ENCODE results near the gene RNF187. TPM values are rescaled to one million over a fixed set of nuclear protein-coding genes. Genes with fewer than 3 reads are reported as not detected.

Gene RNF187
- total RNA-seq, 1 experiment from 2014 or later: 63.4 TPM

GRCh38 chr1:228477263-228477662 is 9.9 kb upstream of the RNF187 start:
- H4K8ac ChIP-seq (replicated peaks; ENCODE audit: insufficient read length, low read depth, low read length): no peak overlapping the region
- H3K9me3 ChIP-seq (ENCODE audit: control insufficient read depth, low read depth, low read length): no peaks in the 10 kb centered on the region
- no peaks in the 10 kb centered on the region for H3K79me2 ChIP-seq (ENCODE audit: insufficient read depth, low read length)
- WGBS (ENCODE audit: extremely low coverage, insufficient read length, low lambda C conversion rate): no CpG with 5 or more reads among the region's 4 CpGs
- H3K4me2 ChIP-seq (ENCODE audit: insufficient read depth, insufficient read length, low read length): no peak overlapping the region
- H4K5ac ChIP-seq (ENCODE audit: insufficient read length, low read depth, low read length): no peak overlapping the region
- H3K14ac ChIP-seq (ENCODE audit: insufficient read depth, low read length): no peak overlapping the region
- no peak overlapping the region for H2AFZ ChIP-seq (ENCODE audit: low read length)
- H3K27me3 Mint-ChIP-seq (ENCODE audit: low read depth): peaks cover 56% of the 10 kb centered on the region
- no peak overlapping the region for H3K4ac ChIP-seq (ENCODE audit: low read depth, low read length)
- no peak overlapping the region for H2BK20ac ChIP-seq (ENCODE audit: low read depth, low read length, poor library complexity, severe bottlenecking)
- 0 out of 7 replicates have a peak overlapping the region, but pooled peaks of 1 of the 3 experiments have one; percentile 24 for H3K27ac Mint-ChIP-seq
- no peak overlapping the region for H3K4me3 Mint-ChIP-seq
- peaks cover 7% of the 10 kb centered on the region; the same call in 1 of the 2 replicates for H3K4me1 ChIP-seq (ENCODE audit: insufficient read depth, low read length)
- no peak overlapping the region for H3K23ac ChIP-seq (ENCODE audit: insufficient read length, low read depth, low read length)
- TF ChIP-seq CTCF (conservative IDR thresholded peaks at IDR 0.05): no peak
- no peak overlapping the region for H4K91ac ChIP-seq (ENCODE audit: insufficient read length, low read depth, low read length)
- no peaks in the 10 kb centered on the region; a peak in 1 of 7 replicates for H3K36me3 Mint-ChIP-seq (ENCODE audit: insufficient read depth in 1 of 3, low read depth in 3 of 3)
- no peak overlapping the region for H3K9ac ChIP-seq (ENCODE audit: extremely low read depth, insufficient read length, low read length)
- no peak overlapping the region for H2AK5ac ChIP-seq (ENCODE audit: insufficient read length, low read length)
- no peak overlapping the region for H3K18ac ChIP-seq (ENCODE audit: insufficient read length, low read depth, low read length)
- H2BK5ac ChIP-seq (ENCODE audit: insufficient read length, low read length): no peak overlapping the region
- H2BK12ac ChIP-seq (ENCODE audit: insufficient read length, low read depth, low read length): no peak overlapping the region
- H3T11ph ChIP-seq (ENCODE audit: low read length): no peak overlapping the region
- no peaks in the 10 kb centered on the region for H3K27me3 ChIP-seq (ENCODE audit: insufficient read depth, low read length)
- no peak overlapping the region for H2BK120ac ChIP-seq (ENCODE audit: low read depth, low read length, poor library complexity, severe bottlenecking)
- H3K27ac ChIP-seq (ENCODE audit: insufficient read length, low read depth, low read length): no peak overlapping the region
- H3K56ac ChIP-seq (ENCODE audit: insufficient read length, low read depth, low read length): no peak overlapping the region
- H3K23me2 ChIP-seq (ENCODE audit: insufficient read length, low read depth, low read length, poor library complexity, severe bottlenecking): no peaks in the 10 kb centered on the region
- no peaks in the 10 kb centered on the region for H3K79me1 ChIP-seq (ENCODE audit: insufficient read depth, low read depth, low read length, poor library complexity, severe bottlenecking)
- no peaks in the 10 kb centered on the region for H4K20me1 ChIP-seq (ENCODE audit: control insufficient read depth, insufficient read depth, insufficient read length)
- DNase-seq: no peak
- H3K4me1 Mint-ChIP-seq: peaks cover 40 to 62% of the 10 kb centered on the region in 2 experiments
- H2BK15ac ChIP-seq (ENCODE audit: low read depth, low read length): no peak overlapping the region
- peaks cover 0 to 5% of the 10 kb centered on the region in 2 experiments; a peak in 2 of 5 replicates for H3K9me3 Mint-ChIP-seq

Data from H9 (cell line).